Measurements from ENCODE around the gene TRMT5. TPM values are rescaled to one million over a fixed set of nuclear protein-coding genes. Genes with fewer than 3 reads are reported as not detected.

TRMT5 gene, protein sequence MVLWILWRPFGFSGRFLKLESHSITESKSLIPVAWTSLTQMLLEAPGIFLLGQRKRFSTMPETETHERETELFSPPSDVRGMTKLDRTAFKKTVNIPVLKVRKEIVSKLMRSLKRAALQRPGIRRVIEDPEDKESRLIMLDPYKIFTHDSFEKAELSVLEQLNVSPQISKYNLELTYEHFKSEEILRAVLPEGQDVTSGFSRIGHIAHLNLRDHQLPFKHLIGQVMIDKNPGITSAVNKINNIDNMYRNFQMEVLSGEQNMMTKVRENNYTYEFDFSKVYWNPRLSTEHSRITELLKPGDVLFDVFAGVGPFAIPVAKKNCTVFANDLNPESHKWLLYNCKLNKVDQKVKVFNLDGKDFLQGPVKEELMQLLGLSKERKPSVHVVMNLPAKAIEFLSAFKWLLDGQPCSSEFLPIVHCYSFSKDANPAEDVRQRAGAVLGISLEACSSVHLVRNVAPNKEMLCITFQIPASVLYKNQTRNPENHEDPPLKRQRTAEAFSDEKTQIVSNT
- 10 to 100 TPM; 12.4 to 13.3 TPM for total RNA-seq
- 10 to 100 TPM; 20.6 to 28.1 (median 23.5) TPM for polyA plus RNA-seq (ENCODE audit: insufficient read length in 6 of 6)
- long read RNA-seq, donor 1, full-length matches to known transcripts: 3 of 16 reads
- long read RNA-seq, donor 1, partial matches to known transcripts: 13 of 16 reads
- long read RNA-seq, donor 1, other reads (novel, unspliced or antisense): 0 of 16 reads
- long read RNA-seq, donor 2, full-length matches to known transcripts: 5 of 16 reads
- long read RNA-seq, donor 2, partial matches to known transcripts: 11 of 16 reads
- long read RNA-seq, donor 2, other reads (novel, unspliced or antisense): 0 of 16 reads
- long read RNA-seq, donor 3, full-length matches to known transcripts: 1 of 8 reads
- long read RNA-seq, donor 3, partial matches to known transcripts: 7 of 8 reads
- long read RNA-seq, donor 3, other reads (novel, unspliced or antisense): 0 of 8 reads
- long read RNA-seq, donor 4, full-length matches to known transcripts: 1 of 2 reads
- long read RNA-seq, donor 4, partial matches to known transcripts: 0 of 2 reads
- long read RNA-seq, donor 4, other reads (novel, unspliced or antisense): 1 of 2 reads
- long read RNA-seq, donor 5, full-length matches to known transcripts: 3 of 11 reads
- long read RNA-seq, donor 5, partial matches to known transcripts: 8 of 11 reads
- long read RNA-seq, donor 5, other reads (novel, unspliced or antisense): 0 of 11 reads
- long read RNA-seq, donor 6, full-length matches to known transcripts: 2 of 10 reads
- long read RNA-seq, donor 6, partial matches to known transcripts: 8 of 10 reads
- long read RNA-seq, donor 6, other reads (novel, unspliced or antisense): 0 of 10 reads
- long read RNA-seq, donor 7, full-length matches to known transcripts: 1 of 7 reads
- long read RNA-seq, donor 7, partial matches to known transcripts: 6 of 7 reads
- long read RNA-seq, donor 7, other reads (novel, unspliced or antisense): 0 of 7 reads
- long read RNA-seq, donor 8, full-length matches to known transcripts: 3 of 12 reads
- long read RNA-seq, donor 8, partial matches to known transcripts: 9 of 12 reads
- long read RNA-seq, donor 8, other reads (novel, unspliced or antisense): 0 of 12 reads
- long read RNA-seq, donor 9: 0 reads
- long read RNA-seq, donor 10, full-length matches to known transcripts: 2 of 3 reads
- long read RNA-seq, donor 10, partial matches to known transcripts: 0 of 3 reads
- long read RNA-seq, donor 10, other reads (novel, unspliced or antisense): 1 of 3 reads
- long read RNA-seq, donor 11, full-length matches to known transcripts: 1 of 14 reads
- long read RNA-seq, donor 11, partial matches to known transcripts: 13 of 14 reads
- long read RNA-seq, donor 11, other reads (novel, unspliced or antisense): 0 of 14 reads
- long read RNA-seq, donor 12, full-length matches to known transcripts: 1 of 16 reads
- long read RNA-seq, donor 12, partial matches to known transcripts: 15 of 16 reads
- long read RNA-seq, donor 12, other reads (novel, unspliced or antisense): 0 of 16 reads

DNA sequence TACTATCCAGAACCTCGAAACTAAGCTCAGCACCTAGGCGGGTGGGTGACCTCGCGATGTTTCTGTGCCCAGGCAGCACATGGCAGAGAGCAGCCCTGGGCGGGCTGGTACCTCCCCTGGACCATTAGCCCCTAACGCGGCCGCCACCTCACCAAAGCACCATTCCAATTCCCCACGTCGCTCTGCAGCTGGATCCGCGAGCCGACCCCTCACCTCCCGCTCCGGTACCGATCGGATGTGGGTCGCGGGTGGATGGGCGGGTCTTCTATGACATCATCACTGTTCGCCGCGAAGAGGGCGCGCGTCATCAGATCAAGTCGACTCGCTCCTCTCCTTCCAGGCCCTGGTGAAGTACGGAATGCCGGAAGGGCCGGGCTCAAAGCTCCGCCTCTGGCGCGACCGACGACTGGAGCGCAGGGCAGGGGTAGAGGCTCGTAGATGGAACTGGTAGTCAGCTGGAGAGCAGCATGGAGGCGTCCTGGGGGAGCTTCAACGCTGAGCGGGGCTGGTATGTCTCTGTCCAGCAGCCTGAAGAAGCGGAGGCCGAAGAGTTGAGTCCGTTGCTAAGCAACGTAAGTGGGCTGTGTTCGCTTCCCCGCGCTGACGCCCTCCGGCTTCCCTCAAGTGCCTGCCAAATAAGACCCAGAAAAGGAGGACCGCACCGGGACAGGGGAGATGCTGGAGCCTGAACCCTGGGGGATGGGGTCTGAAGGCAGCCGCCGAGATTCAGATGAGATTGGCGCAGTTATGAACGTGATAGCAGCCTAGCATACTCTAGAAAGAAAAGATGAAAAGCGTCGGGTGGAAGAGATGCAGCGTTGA is at the start of gene TRMT5, which contains the start of gene SLC38A6:
Gene TRMT5, minus strand, starts transcription at position 269 of the 822 bp plus-strand sequence. Its CDS starts 106 bp downstream, at position 163.
Gene SLC38A6, plus strand, starts transcription at position 435 of the 822 bp plus-strand sequence. Its CDS starts 33 bp downstream, at position 468.
- intact Hi-C loops (cut with DNase I): no loop called here

DNA sequence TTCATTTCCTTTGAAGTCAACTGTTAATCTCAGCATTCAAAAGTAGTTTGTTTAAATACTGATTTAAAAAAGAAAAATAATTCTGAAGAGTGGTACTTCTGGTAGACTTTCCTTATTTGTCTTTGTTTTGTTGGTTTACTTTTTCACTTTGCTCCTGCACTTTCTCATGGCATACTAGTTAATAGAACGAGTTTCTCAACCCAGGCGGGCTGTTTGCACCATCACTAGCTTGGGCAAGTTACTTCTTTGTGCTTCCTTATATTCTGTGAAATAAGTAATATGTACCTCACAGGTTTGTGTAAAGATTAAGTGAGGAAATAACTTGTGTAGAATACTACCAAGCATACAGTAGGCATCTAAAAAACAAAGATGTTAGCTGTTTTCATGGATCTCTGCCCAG is 45.6 kb upstream of the TRMT5 start:
- Histone ChIP-seq H3K4me3 (no peak overlapping the region), H3K27ac (peak overlapping the region in 1 of 2 donors; percentile 9), H3K36me3 (no peaks in the 10 kb centered on the region), H3K4me1 (peaks cover 8 to 12% of the 10 kb centered on the region in 2 donors), H3K9me3 (no peaks in the 10 kb centered on the region), H3K27me3 (no peaks in the 10 kb centered on the region)
- DNase-seq (peak in 1 of 4 donors; percentile 24), ATAC-seq (peak; percentile 59)
- TF ChIP-seq, protein P1, sequence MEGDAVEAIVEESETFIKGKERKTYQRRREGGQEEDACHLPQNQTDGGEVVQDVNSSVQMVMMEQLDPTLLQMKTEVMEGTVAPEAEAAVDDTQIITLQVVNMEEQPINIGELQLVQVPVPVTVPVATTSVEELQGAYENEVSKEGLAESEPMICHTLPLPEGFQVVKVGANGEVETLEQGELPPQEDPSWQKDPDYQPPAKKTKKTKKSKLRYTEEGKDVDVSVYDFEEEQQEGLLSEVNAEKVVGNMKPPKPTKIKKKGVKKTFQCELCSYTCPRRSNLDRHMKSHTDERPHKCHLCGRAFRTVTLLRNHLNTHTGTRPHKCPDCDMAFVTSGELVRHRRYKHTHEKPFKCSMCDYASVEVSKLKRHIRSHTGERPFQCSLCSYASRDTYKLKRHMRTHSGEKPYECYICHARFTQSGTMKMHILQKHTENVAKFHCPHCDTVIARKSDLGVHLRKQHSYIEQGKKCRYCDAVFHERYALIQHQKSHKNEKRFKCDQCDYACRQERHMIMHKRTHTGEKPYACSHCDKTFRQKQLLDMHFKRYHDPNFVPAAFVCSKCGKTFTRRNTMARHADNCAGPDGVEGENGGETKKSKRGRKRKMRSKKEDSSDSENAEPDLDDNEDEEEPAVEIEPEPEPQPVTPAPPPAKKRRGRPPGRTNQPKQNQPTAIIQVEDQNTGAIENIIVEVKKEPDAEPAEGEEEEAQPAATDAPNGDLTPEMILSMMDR (IDR thresholded peaks at IDR 0.05): no peak
- intact Hi-C loops (cut with DNase I): loop anchor here in 1 of 2 donors (5.0 kb wide), 1 partner anchor 399 kb away; no protein-coding TSS in a partner anchor

More for the DNA sequence above, at the start of gene TRMT5, which contains the start of gene SLC38A6:
- peaks cover 0 to 13% of the 10 kb centered on the region in 2 donors for H3K36me3 ChIP-seq
- peak within 1 kb of the TSS; percentile 84 to 85 for H3K27ac ChIP-seq
- peaks cover 9 to 47% of the 10 kb centered on the region in 2 donors for H3K4me1 ChIP-seq
- DNase-seq (peak; percentile 95 to 97 (median 96)), ATAC-seq (peak; percentile 98)
- TF ChIP-seq, protein P1 (IDR thresholded peaks at IDR 0.05): no peak
- H3K4me3 ChIP-seq: peak within 1 kb of the TSS; percentile 71 to 78
- no peaks in the 10 kb centered on the region for H3K27me3 ChIP-seq
- H3K9me3 ChIP-seq: no peaks in the 10 kb centered on the region

DNA sequence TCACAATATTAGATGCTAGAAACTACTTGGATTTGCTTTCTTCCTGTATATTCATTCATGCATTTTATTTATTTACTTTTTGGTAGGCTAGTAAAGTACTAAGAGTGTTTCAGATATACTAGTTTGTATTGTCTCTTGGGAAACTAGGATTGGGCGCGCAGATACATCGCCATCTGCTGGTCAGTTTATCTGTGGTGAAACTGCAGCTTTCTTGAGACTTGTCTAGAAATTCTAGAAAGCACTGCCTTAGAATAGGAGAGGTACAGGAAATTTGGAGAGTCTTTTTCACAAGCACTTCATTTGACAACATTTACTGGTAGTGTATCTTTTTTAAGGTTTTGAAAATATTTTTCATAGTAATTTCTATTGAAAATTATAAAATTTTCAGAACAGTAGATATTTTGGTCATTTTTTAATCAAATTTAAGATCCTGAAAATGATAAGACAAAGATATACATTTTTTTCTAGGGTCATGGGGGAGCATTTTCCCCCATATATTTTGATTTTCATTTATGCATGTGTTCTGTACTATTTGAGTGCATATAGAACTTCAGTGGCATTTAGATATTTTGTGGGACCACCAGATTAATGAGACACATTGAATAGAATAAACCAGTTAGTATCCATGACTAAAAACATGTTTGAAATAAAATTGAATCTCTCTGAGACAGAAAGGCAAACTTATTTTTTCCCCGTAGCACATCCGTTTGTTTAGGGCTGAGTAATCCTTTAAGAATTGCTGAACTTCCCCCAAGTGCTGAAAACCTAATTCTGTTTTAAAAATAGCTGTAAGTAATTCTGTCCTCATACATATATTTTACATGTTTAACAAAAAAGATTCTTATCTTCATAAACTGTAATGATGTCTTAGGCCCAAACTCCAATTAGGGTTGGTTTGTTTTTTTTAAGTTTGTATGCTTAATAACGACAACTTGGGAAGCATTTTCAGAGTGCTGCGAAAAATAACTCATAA is 44.7 kb upstream of the TRMT5 start:
- DNase-seq: peak in 3 of 4 donors; percentile 44 to 78 (median 56)
- no peak overlapping the region for H3K4me3 ChIP-seq
- peaks cover 8 to 12% of the 10 kb centered on the region in 2 donors for H3K4me1 ChIP-seq
- H3K27ac ChIP-seq: peak overlapping the region in 1 of 2 donors; percentile 14
- H3K36me3 ChIP-seq: no peaks in the 10 kb centered on the region
- H3K27me3 ChIP-seq: no peaks in the 10 kb centered on the region
- H3K9me3 ChIP-seq: no peaks in the 10 kb centered on the region
- intact Hi-C loops (cut with DNase I): loop anchor here in 1 of 2 donors (5.0 kb wide), 1 partner anchor 398 kb away; no protein-coding TSS in a partner anchor
- TF ChIP-seq, protein P1 (IDR thresholded peaks at IDR 0.05): peak; percentile 79 to 80
- peak; percentile 93 for ATAC-seq

Data from left lung (tissue), 14 donors.